Smooth muscle cell (in vitro differentiated cells): ENCODE results near the gene STRBP. TPM values are rescaled to one million over a fixed set of nuclear protein-coding genes. Genes with fewer than 3 reads are reported as not detected.

ENCODE experiments used
- DNase-seq: peaks from one replicate; lab custom pipeline; 2025; ENCODE audit not compliant: unreplicated experiment; lab: John Stamatoyannopoulos, UW
- H2AFZ ChIP-seq: fragments of 200-600 bp; sonication (generic); 2 replicates; pipeline ENCODE4 v1.6.0; 2016; ENCODE audit warnings: antibody characterized with exemption, low read depth, mild to moderate bottlenecking
- H3F3A ChIP-seq: fragments of 200-600 bp; sonication (generic); 2 replicates; pipeline ENCODE4 v1.6.0; 2017; ENCODE audit warnings: antibody characterized with exemption, low read depth
- H3K27ac ChIP-seq: fragments of 200-600 bp; sonication (generic); 2 replicates; pipeline ENCODE4 v1.5.1; 2016; ENCODE audit warnings: low read depth, mild to moderate bottlenecking
- H3K27me3 ChIP-seq: fragments of 200-600 bp; sonication (generic); 2 replicates; pipeline ENCODE4 v1.6.1; 2016; ENCODE audit warnings: low read depth, mild to moderate bottlenecking
- H3K36me3 ChIP-seq: fragments of 200-600 bp; sonication (generic); 2 replicates; pipeline ENCODE4 v1.5.1; 2016; ENCODE audit warnings: low read depth
- H3K4me1 ChIP-seq: fragments of 200-600 bp; sonication (generic); 2 replicates; pipeline ENCODE4 v1.5.1; 2016; ENCODE audit warnings: low read depth
- H3K4me2 ChIP-seq: fragments of 200-600 bp; sonication (generic); 2 replicates; pipeline ENCODE4 v1.6.0; 2016; ENCODE audit warnings: mild to moderate bottlenecking
- H3K4me3 ChIP-seq: fragments of 200-600 bp; sonication (generic); 2 replicates; pipeline ENCODE4 v1.5.1; 2016; ENCODE audit warnings: mild to moderate bottlenecking
- H3K79me2 ChIP-seq: fragments of 200-600 bp; sonication (generic); 2 replicates; pipeline ENCODE4 v1.6.0; 2016; ENCODE audit warnings: low read depth, mild to moderate bottlenecking
- H3K9ac ChIP-seq: fragments of 200-600 bp; sonication (generic); 2 replicates; pipeline ENCODE4 v1.6.0; 2016; ENCODE audit warnings: low read depth
- H3K9me3 ChIP-seq: fragments of 200-600 bp; sonication (generic); replicated peaks from 2 replicates; pipeline ENCODE4 v1.5.1; 2016; ENCODE audit warnings: low read depth
- H4K20me1 ChIP-seq: fragments of 200-600 bp; sonication (generic); 2 replicates; pipeline ENCODE4 v1.6.0; 2016; ENCODE audit warnings: low read depth
- CTCF ChIP-seq: fragments of 200-600 bp; sonication (generic); IDR thresholded peaks from 2 replicates; pipeline ENCODE4 v1.5.1; 2017; ENCODE audit warnings: borderline replicate concordance, mild to moderate bottlenecking, antibody characterized with exemption; ENCODE audit not compliant: insufficient read depth, poor library complexity, severe bottlenecking
- WGBS: methylation state at CpG from one replicate; pipeline ENCODE4 v1.1.7; 2016; ENCODE audit warnings: low lambda C conversion rate; 5-methylcytosine and 5-hydroxymethylcytosine counted together
- polyA plus RNA-seq: library from polyadenylated mRNA; unstranded; fragments of >200 nt; fragmentation: Nextera tagmentation; extraction: Ambion mirVana; gene quantifications from 2 replicates; pipeline ENCODE4 v1.2.1, GENCODE V29; 2016
- total RNA-seq: library from RNA; depleted of rRNA; stranded (reverse); fragments of >200 nt; gene quantifications from 2 replicates; pipeline ENCODE4 v1.2.3, GENCODE V29; 2014

Gene STRBP
- total and polyA plus RNA-seq, 2 experiments from 2014 or later = 6.6 to 11.9 TPM

- Histone ChIP-seq H3K27ac (no peak overlapping the region), H3K4me3 (no peak overlapping the region), H3K9me3 (no peaks in the 10 kb centered on the region), H3F3A (no peaks in the 10 kb centered on the region), H3K9ac (no peak overlapping the region), H3K4me1 (no peaks in the 10 kb centered on the region), H2AFZ (no peak overlapping the region), H3K27me3 (no peaks in the 10 kb centered on the region), H3K79me2 (no peaks in the 10 kb centered on the region), H4K20me1 (no peaks in the 10 kb centered on the region), H3K4me2 (no peak overlapping the region), H3K36me3 (peaks cover 5% of the 10 kb centered on the region)
- DNase-seq = no peak
- WGBS = 100% methylated on average over 2 of the region's 2 CpGs
- no peak for TF ChIP-seq CTCF
Measured at GRCh38 chr9:123090956-123091355, 177.4 kb downstream of the STRBP start.

- no peak overlapping the region for H3K4me2 ChIP-seq
- no peak for TF ChIP-seq CTCF
- H3K27me3 ChIP-seq = no peaks in the 10 kb centered on the region
- no peak for DNase-seq
- no peak overlapping the region for H2AFZ ChIP-seq
- no peak overlapping the region for H3K4me3 ChIP-seq
- peaks cover 5% of the 10 kb centered on the region for H3K36me3 ChIP-seq
- H3F3A ChIP-seq = no peaks in the 10 kb centered on the region
- no peak overlapping the region for H3K27ac ChIP-seq
- H3K79me2 ChIP-seq = no peaks in the 10 kb centered on the region
- no peak overlapping the region for H3K9ac ChIP-seq
- no peaks in the 10 kb centered on the region for H3K9me3 ChIP-seq
- no peaks in the 10 kb centered on the region for H4K20me1 ChIP-seq
- 94% methylated on average over 8 of the region's 8 CpGs for WGBS
- no peaks in the 10 kb centered on the region for H3K4me1 ChIP-seq
Measured at GRCh38 chr9:123090198-123090896, 178.0 kb downstream of the STRBP start.

- no peak for TF ChIP-seq CTCF
- H3K79me2 ChIP-seq = no peaks in the 10 kb centered on the region
- no peak for DNase-seq
- H3K27me3 ChIP-seq = no peaks in the 10 kb centered on the region
- no peak overlapping the region for H3K4me3 ChIP-seq
- no peak overlapping the region for H3K4me2 ChIP-seq
- no peak overlapping the region for H3K27ac ChIP-seq
- no peaks in the 10 kb centered on the region for H3F3A ChIP-seq
- WGBS = 96% methylated on average over 5 of the region's 5 CpGs
- no peak overlapping the region for H2AFZ ChIP-seq
- H3K9ac ChIP-seq = no peak overlapping the region
- no peaks in the 10 kb centered on the region for H3K9me3 ChIP-seq
- H4K20me1 ChIP-seq = no peaks in the 10 kb centered on the region
- no peaks in the 10 kb centered on the region for H3K4me1 ChIP-seq
- peaks cover 5% of the 10 kb centered on the region for H3K36me3 ChIP-seq
Measured at GRCh38 chr9:123089790-123090189, 178.6 kb downstream of the STRBP start.

GRCh38 chr9:123089040-123089439 lies 179.3 kb downstream of the STRBP start:
- H3K36me3 ChIP-seq = peaks cover 5% of the 10 kb centered on the region
- no peak overlapping the region for H3K4me2 ChIP-seq
- H3K4me3 ChIP-seq = no peak overlapping the region
- 95% methylated on average over 1 of the region's 1 CpG for WGBS
- H2AFZ ChIP-seq = no peak overlapping the region
- no peak for TF ChIP-seq CTCF
- DNase-seq = no peak
- H3K4me1 ChIP-seq = no peaks in the 10 kb centered on the region
- H3K9me3 ChIP-seq = no peaks in the 10 kb centered on the region
- H4K20me1 ChIP-seq = no peaks in the 10 kb centered on the region
- H3F3A ChIP-seq = no peaks in the 10 kb centered on the region
- no peak overlapping the region for H3K27ac ChIP-seq
- no peak overlapping the region for H3K9ac ChIP-seq
- H3K79me2 ChIP-seq = no peaks in the 10 kb centered on the region
- no peaks in the 10 kb centered on the region for H3K27me3 ChIP-seq
